GM12878 (cell line): ENCODE measurements around the gene NOP10. TPM values are rescaled to one million over a fixed set of nuclear protein-coding genes. Genes with fewer than 3 reads are reported as not detected.

Experiments used
- ATAC-seq: fragments of 200-7000 bp; cut with Tn5 transposase; 3 replicates; pipeline ENCODE4 v1.9.1; 2020; ENCODE audit warnings: mild to moderate bottlenecking, moderate library complexity
- BruUV-seq: library from RNA; stranded (reverse); fragments of 400-500 nt; replicated peaks from 2 replicates; lab custom pipeline; 2021; lab: Mats Ljungman, UMichigan
- CTCF ChIA-PET: fragments of 300-600 bp; sonication (Branson Sonifier 250); formaldehyde crosslinking; extraction: SDS; loops from one replicate; lab custom pipeline; 2021; ENCODE audit warnings: inconsistent platforms; lab: Yijun Ruan, JAX
- POLR2A ChIA-PET: fragments of 350-600 bp; formaldehyde crosslinking; extraction: SDS; loops from one replicate; lab custom pipeline; 2021; ENCODE audit warnings: inconsistent platforms; lab: Charles Lee
- RAD21 ChIA-PET: fragments of 300-600 bp; sonication (Branson Sonifier 250); formaldehyde crosslinking; loops from one replicate; lab custom pipeline; 2023; ENCODE audit warnings: antibody characterized with exemption; ENCODE audit not compliant: unreplicated experiment; lab: Charles Lee
- SMC1A ChIA-PET: fragments of 300-600 bp; sonication (Branson Sonifier 250); formaldehyde crosslinking; loops from one replicate; lab custom pipeline; 2023; ENCODE audit not compliant: unreplicated experiment, uncharacterized antibody; lab: Charles Lee
- DNase-seq: peaks from one replicate; pipeline ENCODE4 v3.0.0-alpha.2; 2011; ENCODE audit warnings: low read depth, low spot score
- FAIRE-seq: peaks from 3 replicates; lab custom pipeline; 2011; peaks lifted over from hg19 to GRCh38; lab: Jason Lieb, UNC
- H2AFZ ChIP-seq: 2 replicates; pipeline ENCODE4 v1.6.0; 2011; ENCODE audit warnings: low read depth, low read length, control low read depth; ENCODE audit not compliant: control insufficient read depth
- H3K27ac ChIP-seq: 2 replicates; pipeline ENCODE4 v1.5.1; 2011; ENCODE audit warnings: control low read depth; ENCODE audit not compliant: control insufficient read depth, insufficient read depth
- H3K27me3 ChIP-seq, 2 experiments: replicated peaks in 1 of 2; 2 replicates each; pipeline versions ENCODE4 v1.6.0 to v1.6.1; 2011; ENCODE audit warnings: low read length in 1 of 2; ENCODE audit not compliant: control insufficient read depth in 2 of 2, insufficient read depth in 2 of 2
- H3K36me3 ChIP-seq, 2 experiments: 2 replicates each; pipeline ENCODE4 v1.5.1; 2011; ENCODE audit warnings: low read length in 1 of 2; ENCODE audit not compliant: control insufficient read depth in 2 of 2, insufficient read depth in 2 of 2
- H3K4me1 ChIP-seq: 2 replicates; pipeline ENCODE4 v1.6.1; 2011; ENCODE audit warnings: mild to moderate bottlenecking, low read length, moderate library complexity, mixed read lengths; ENCODE audit not compliant: control insufficient read depth, insufficient read depth
- H3K4me2 ChIP-seq: 2 replicates; pipeline ENCODE4 v1.6.0; 2011; ENCODE audit warnings: control low read depth; ENCODE audit not compliant: control insufficient read depth, insufficient read depth
- H3K4me3 ChIP-seq: fragments of 200-600 bp; sonication (generic); 2 replicates; pipeline ENCODE4 v1.5.1; 2016
- H3K79me2 ChIP-seq: 2 replicates; pipeline ENCODE4 v1.6.0; 2011; ENCODE audit warnings: low read length; ENCODE audit not compliant: control insufficient read depth, insufficient read depth
- H3K9ac ChIP-seq: 2 replicates; pipeline ENCODE4 v1.8.0; 2011; ENCODE audit warnings: low read length, control low read depth, mixed read lengths; ENCODE audit not compliant: control insufficient read depth, insufficient read depth
- H3K9me3 ChIP-seq: replicated peaks from 3 replicates; pipeline ENCODE4 v1.5.1; 2011; ENCODE audit warnings: mild to moderate bottlenecking, low read length; ENCODE audit not compliant: control insufficient read depth, insufficient read depth
- H4K20me1 ChIP-seq: 2 replicates; pipeline ENCODE4 v1.6.0; 2011; ENCODE audit not compliant: control insufficient read depth, insufficient read depth
- CUX1 ChIP-seq: IDR thresholded peaks from 2 replicates; pipeline ENCODE4 v1.6.1; 2012; ENCODE audit warnings: improper control_type of control experiment, low read depth, low read length; ENCODE audit not compliant: insufficient replicate concordance
- EED ChIP-seq: sonication (generic); IDR thresholded peaks from 2 replicates; pipeline ENCODE4 v1.6.1; 2016; ENCODE audit warnings: antibody characterized with exemption, low read depth
- EZH2 ChIP-seq: IDR thresholded peaks from 2 replicates; pipeline ENCODE4 v1.6.1; 2012; ENCODE audit warnings: low read depth, mild to moderate bottlenecking, control low read depth, inconsistent platforms, low read length, borderline replicate concordance; ENCODE audit not compliant: control insufficient read depth
- JUNB ChIP-seq: IDR thresholded peaks from 2 replicates; pipeline ENCODE4 v1.6.1; 2016; ENCODE audit warnings: antibody characterized with exemption, mild to moderate bottlenecking
- KDM1A ChIP-seq: fragments of 200-600 bp; sonication (generic); IDR thresholded peaks from 2 replicates; pipeline ENCODE4 v1.6.1; 2016; ENCODE audit warnings: borderline replicate concordance
- MLLT1 ChIP-seq: fragments of 450-650 bp; IDR thresholded peaks from 2 replicates; pipeline ENCODE4 v1.6.1; 2016; ENCODE audit warnings: mild to moderate bottlenecking
- MTA3 ChIP-seq: IDR thresholded peaks from 2 replicates; pipeline ENCODE4 v1.6.1; 2012; ENCODE audit warnings: low read length, inconsistent platforms, borderline replicate concordance
- MXI1 ChIP-seq: fragments of 150-350 bp; IDR thresholded peaks from 2 replicates; pipeline ENCODE4 v1.6.1; 2011; ENCODE audit warnings: low read depth, mild to moderate bottlenecking, inconsistent platforms, low read length, improper control_type of control experiment
- MYC ChIP-seq: IDR thresholded peaks from 2 replicates; pipeline ENCODE4 v1.6.1; 2011; ENCODE audit warnings: mild to moderate bottlenecking, low read length, moderate library complexity, inconsistent platforms; ENCODE audit not compliant: insufficient read depth, insufficient replicate concordance, insufficient read length, severe bottlenecking
- NR2C1 ChIP-seq: fragments of 450-650 bp; IDR thresholded peaks from 2 replicates; pipeline ENCODE4 v1.6.1; 2017; ENCODE audit warnings: antibody characterized with exemption, mild to moderate bottlenecking, moderate library complexity
- RCOR1 ChIP-seq: conservative IDR thresholded peaks from 2 replicates; pipeline ENCODE4 v1.6.1; 2012; ENCODE audit warnings: low read depth, low read length, improper control_type of control experiment
- SREBF1 ChIP-seq: IDR thresholded peaks from 2 replicates; pipeline ENCODE4 v1.6.1; 2012; ENCODE audit warnings: mild to moderate bottlenecking, low read length
- ZNF384 ChIP-seq: IDR thresholded peaks from 2 replicates; pipeline ENCODE4 v1.6.1; 2012; ENCODE audit warnings: low read depth, mild to moderate bottlenecking, low read length, improper control_type of control experiment, borderline replicate concordance
- WGBS: methylation state at CpG from one replicate; pipeline ENCODE4 v1.1.6; 2016; ENCODE audit warnings: low lambda C conversion rate; ENCODE audit not compliant: insufficient replicate concordance, insufficient coverage; ENCODE audit errors: missing lambda C conversion rate; 5-methylcytosine and 5-hydroxymethylcytosine counted together
- in situ Hi-C: fragments of 300-500 bp; cut with MboI; formaldehyde crosslinking; loops from 9 replicates; pipeline ENCODE4 v1.14.3; 2018; ENCODE audit warnings: mixed read lengths
- intact Hi-C: fragments of 100-400 bp; cut with micrococcal nuclease; formaldehyde crosslinking; loops from one replicate; pipeline ENCODE4 v1.14.2; 2022; ENCODE audit not compliant: unreplicated experiment
- polyA plus RNA-seq, 11 experiments: library from polyadenylated mRNA; depleted of rRNA in 4 of 11; unstranded in 6 of 11; stranded (reverse) in 5 of 11; fragments of >200 nt; fragmentation: Nextera tagmentation in 4 of 11; fragmentation: Illumina TruSeq in 1 of 11; extraction: Ambion mirVana in 4 of 11; extraction: Trizol in 1 of 11; gene quantifications; 1 replicate in 1 of 11; 2 replicates in 10 of 11; pipeline versions ENCODE4 v1.2.1 to v1.2.3, GENCODE V29; 2011 to 2016; ENCODE audit warnings: inconsistent platforms in 2 of 11, missing spikeins in 2 of 11, low read depth in 1 of 11
- total RNA-seq, 4 experiments: library from RNA; depleted of rRNA in 3 of 4; stranded (reverse); fragments of >200 nt in 3 of 4; fragmentation: Illumina TruSeq in 1 of 4; extraction: Trizol in 1 of 4; gene quantifications; 2 replicates each; pipeline versions ENCODE4 v1.2.1 to v1.2.3, GENCODE V29; 2013 to 2021

The NOP10 gene
- total and polyA plus RNA-seq, 10 of the 15 experiments (the other 5 are each of a cell fraction or from before 2014, with no cell fraction given) = 225 to 1,778 (median 537) TPM

- FAIRE-seq = no peak
- H3K4me3 ChIP-seq = no peak overlapping the region
- H3K79me2 ChIP-seq = peaks cover 86% of the 10 kb centered on the region
These were observed 31.4 kb downstream of the NOP10 start for GRCh38 chr15:34311563-34311962.

More at GRCh38 chr15:34311563-34311962, 31.4 kb downstream of the NOP10 start:
- Histone ChIP-seq H3K27me3 (no peaks in the 10 kb centered on the region), H3K9me3 (no peaks in the 10 kb centered on the region; the same call in 1 of the 3 replicates), H3K36me3 (peaks cover 0 to 24% of the 10 kb centered on the region in 2 experiments; a peak in 1 of 4 replicates), H2AFZ (no peak overlapping the region), H3K4me2 (no peak overlapping the region), H3K27ac (0 out of 2 replicates have a peak overlapping the region, but pooled peaks have one; percentile 6), H4K20me1 (no peaks in the 10 kb centered on the region), H3K9ac (no peak overlapping the region; the same call in 1 of the 2 replicates), H3K4me1 (peaks cover 14% of the 10 kb centered on the region)
- intact Hi-C loops (no loop called here), in situ Hi-C loops (no loop called here)
- POLR2A ChIA-PET = no interaction called here
- DNase-seq = no peak
- no TSS peak for BruUV-seq
- WGBS = 96% methylated on average over 1 of the region's 1 CpG
- no peak for TF ChIP-seq SREBF1
- no peak for TF ChIP-seq ZNF384
- no peak for TF ChIP-seq EZH2
- no peak for TF ChIP-seq MXI1
- TF ChIP-seq JUNB = no peak
- TF ChIP-seq MYC = no peak
- no peak for TF ChIP-seq EED
- no peak for TF ChIP-seq MTA3
- TF ChIP-seq KDM1A = no peak
- no peak for TF ChIP-seq MLLT1
- no peak for TF ChIP-seq CUX1
- no peak for TF ChIP-seq RCOR1
- TF ChIP-seq NR2C1 = no peak
- SMC1A ChIA-PET = interaction anchor here (0.8 kb wide), 1 partner anchor 31 kb away, joined by 3 read pairs; the partner anchor contains the start of genes NOP10 and NUTM1
- CTCF ChIA-PET = no interaction called here
- ATAC-seq = no peak; the same call in 1 of the 3 replicates
- RAD21 ChIA-PET = no interaction called here
